Stimulated activated naive CD8-positive, alpha-beta T cell treated with anti-CD3 and anti-CD28 coated beads, Interleukin-15, Interleukin-2, amounts not matched to agents 100 ng/mL and 50 ng/mL, for 24 hours (primary cell): ENCODE results near the gene TOLLIP.
A peak's percentile ranks its signal among the peaks of the same experiment; 100 is the strongest.

Experiments
- H3K27ac Mint-ChIP-seq: one replicate; pipeline ENCODE4 v1.8.0; 2021; ENCODE audit warnings: mild to moderate bottlenecking, mixed read lengths
- H3K27me3 Mint-ChIP-seq: one replicate; pipeline ENCODE4 v1.8.0; 2021; ENCODE audit warnings: mixed read lengths
- H3K36me3 Mint-ChIP-seq: one replicate; pipeline ENCODE4 v1.8.0; 2021; ENCODE audit warnings: low read depth, mixed read lengths
- H3K4me1 Mint-ChIP-seq: one replicate; pipeline ENCODE4 v1.8.0; 2021; ENCODE audit warnings: low read depth, mixed read lengths
- H3K4me3 Mint-ChIP-seq: one replicate; pipeline ENCODE4 v1.8.0; 2021; ENCODE audit warnings: mild to moderate bottlenecking, mixed read lengths
- H3K9me3 Mint-ChIP-seq: one replicate; pipeline ENCODE4 v1.8.0; 2021; ENCODE audit warnings: mixed read lengths

The TOLLIP gene

DNA sequence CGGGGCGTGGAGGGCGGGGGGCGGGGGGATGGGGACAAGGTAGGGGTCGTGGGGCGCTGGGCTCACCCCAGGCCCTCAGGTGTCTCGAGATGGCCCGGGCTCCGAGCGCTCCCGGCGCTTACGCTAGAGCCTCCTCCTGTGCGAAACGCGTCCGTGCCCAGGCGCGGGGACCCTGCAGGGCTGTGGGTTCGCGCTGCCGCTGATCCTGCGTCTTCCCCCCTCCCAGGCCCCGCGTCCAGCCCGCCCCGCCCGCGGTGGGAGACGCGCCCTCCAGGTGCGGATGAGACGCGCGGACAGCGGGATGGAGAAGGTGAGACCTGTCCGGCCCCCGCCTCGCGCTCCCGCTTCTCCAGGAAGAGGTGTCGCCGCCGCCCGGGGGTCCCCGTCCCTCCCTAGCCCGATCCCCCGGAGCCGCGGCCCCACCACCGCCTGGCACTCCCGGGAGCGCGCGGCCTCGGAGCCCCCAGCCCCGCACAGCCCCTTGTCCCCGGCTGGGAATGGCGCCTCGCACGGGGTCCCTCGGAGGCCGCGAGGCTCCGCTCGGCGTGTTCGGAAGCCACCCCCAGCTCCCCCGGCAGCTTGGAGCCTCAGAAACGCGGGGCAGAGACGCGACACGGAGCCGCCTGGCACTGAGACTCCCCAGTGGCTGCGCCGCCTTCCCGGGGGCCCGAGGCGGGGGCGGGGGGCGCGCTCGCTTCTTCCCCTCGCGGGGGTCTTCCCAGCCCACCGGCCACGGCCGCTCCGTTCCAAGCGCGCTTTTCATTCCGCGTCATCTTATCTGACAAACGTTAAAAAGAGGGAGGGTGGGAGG is 27.6 kb upstream of the TOLLIP start:
- H3K4me1 Mint-ChIP-seq: peaks cover 19% of the 10 kb centered on the region
- peaks cover 4% of the 10 kb centered on the region for H3K36me3 Mint-ChIP-seq
- no peak overlapping the region for H3K27ac Mint-ChIP-seq
- H3K27me3 Mint-ChIP-seq: peaks cover 5% of the 10 kb centered on the region
- no peak overlapping the region for H3K4me3 Mint-ChIP-seq
- H3K9me3 Mint-ChIP-seq: peaks cover 4% of the 10 kb centered on the region

DNA sequence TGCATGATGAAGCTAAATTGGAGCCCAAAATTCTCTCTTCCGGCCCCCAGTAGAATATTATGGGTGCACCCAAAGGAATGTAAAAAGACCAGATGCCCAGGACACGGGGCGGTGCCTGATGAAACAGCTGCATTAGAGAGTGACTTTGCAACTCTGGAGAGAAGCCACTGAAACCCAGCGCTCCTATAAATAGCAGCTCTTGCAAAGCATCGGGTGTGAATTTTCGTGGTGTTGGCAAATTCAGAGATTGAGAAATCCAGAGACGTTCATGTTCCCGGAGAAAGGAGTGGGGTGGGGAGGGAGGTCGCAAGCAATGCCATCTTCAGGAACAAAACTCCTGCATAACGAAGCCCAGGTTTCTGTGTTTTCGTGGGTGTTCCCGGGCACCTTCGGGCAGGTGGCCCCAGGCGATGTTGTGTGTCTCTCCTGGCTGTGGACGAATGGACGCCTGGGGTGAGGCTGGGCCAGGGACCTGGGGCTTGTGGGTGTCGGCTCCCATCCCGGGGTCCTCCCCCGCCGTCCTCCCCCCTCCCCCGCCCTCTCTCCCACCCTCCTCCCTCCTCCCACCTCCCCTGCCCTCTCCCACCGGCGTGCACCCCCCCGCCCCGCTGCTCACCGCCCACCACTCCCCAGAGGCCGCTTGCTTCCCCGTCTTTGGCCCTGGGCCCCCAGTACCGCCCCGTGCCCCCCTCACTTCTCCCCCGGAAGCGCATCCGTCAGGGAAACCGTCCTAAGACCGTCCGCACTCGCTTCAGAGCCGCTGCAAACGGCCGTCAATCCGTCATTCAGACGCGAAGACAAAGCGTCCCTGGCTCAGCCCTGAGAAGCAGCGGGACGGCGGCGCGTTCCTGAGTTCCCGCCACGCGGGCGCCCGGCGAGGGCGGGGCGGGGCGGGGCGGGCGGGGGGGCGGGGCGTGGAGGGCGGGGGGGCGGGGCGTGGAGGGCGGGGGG is 26.7 kb upstream of the TOLLIP start:
- Mint-ChIP-seq H3K9me3 (peaks cover 4% of the 10 kb centered on the region), H3K27me3 (peaks cover 5% of the 10 kb centered on the region), H3K4me3 (peak overlapping the region; percentile 81), H3K36me3 (peaks cover 4% of the 10 kb centered on the region), H3K27ac (peak overlapping the region; percentile 83), H3K4me1 (peaks cover 21% of the 10 kb centered on the region)

DNA sequence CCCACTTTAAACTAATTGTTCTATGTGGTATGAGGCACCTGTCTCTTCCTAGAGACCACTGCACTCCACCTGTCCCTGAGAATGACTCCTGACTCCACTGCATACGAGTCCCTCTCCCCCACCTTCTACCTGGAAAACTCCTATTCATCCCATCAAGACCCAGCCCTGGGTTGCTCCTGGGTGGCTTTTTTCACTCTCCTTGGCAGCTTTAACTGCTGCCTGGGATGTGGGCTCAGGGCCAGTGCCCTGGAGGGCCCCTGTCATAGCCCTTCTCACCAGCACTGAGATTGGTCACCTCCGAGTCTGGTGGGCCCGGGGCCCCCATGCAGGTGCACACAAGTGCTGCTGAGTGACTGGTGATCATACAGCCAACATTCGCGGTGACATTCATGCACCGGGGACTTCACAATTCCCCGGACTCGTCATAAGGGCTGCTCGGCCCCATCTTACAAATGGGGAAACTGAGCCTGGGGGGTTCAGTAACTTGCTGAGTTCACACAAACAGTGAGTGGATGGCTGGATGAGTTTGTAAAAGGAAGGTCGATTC is 25.9 kb upstream of the TOLLIP start:
- Mint-ChIP-seq H3K9me3 (peaks cover 4% of the 10 kb centered on the region), H3K27me3 (peaks cover 5% of the 10 kb centered on the region), H3K27ac (peak overlapping the region; percentile 83), H3K36me3 (peaks cover 4% of the 10 kb centered on the region), H3K4me1 (peaks cover 25% of the 10 kb centered on the region), H3K4me3 (peak overlapping the region; percentile 81)

DNA sequence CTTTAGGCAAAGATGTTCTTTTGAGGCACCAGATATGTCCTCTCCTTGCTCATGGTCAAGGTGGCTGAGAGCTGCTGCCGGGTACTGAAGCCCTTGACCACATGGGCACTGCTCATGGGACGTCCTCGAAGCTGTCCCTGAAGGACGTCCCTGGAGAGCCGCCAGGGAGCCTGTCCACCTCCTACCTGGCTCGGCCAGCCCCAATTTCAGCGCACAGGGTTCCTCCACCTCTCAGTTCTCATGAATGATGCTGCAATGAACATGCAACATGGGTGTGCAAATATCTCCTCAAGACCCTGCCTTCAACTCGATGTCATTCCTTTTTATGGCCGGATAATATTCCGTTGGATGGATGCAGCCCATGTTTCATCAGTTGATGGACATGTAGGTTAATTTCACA is 24.4 kb upstream of the TOLLIP start:
- Mint-ChIP-seq H3K27ac (no peak overlapping the region), H3K4me1 (peaks cover 25% of the 10 kb centered on the region), H3K27me3 (peaks cover 5% of the 10 kb centered on the region), H3K4me3 (no peak overlapping the region), H3K36me3 (peaks cover 4% of the 10 kb centered on the region), H3K9me3 (peaks cover 4% of the 10 kb centered on the region)

DNA sequence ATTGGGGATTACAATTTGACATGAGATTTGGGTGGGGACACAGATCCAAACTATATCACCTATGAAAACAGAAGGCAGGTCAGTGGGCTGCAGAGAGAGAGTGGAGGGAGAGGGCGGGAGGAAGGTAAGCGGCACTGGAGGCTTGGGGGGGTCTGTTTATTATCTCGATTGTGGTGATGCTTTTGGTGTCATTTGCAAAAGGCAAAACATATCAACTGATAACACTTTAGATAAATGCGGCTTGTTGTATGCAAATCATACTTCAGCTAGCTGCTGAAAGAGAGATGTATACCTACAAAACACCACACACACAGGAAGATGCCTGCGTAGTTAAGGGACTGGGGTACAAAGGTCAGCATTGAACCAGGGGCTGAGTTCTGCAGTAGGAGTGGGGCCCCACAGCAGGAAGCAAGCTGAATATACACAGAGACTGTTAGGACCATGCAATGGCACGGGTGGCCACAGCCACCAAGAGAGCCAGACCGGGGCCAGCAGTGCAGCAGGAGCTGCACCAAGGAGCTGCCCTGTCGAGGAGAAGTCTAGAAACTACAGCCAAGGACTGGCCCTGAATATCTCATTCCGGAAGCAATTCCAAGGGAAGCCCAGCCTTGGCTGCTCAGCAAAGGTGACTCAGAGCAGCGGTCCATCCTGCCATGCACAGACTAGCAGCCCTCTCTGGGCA is 23.8 kb upstream of the TOLLIP start:
- Mint-ChIP-seq H3K27me3 (peaks cover 5% of the 10 kb centered on the region), H3K4me3 (no peak overlapping the region), H3K9me3 (peaks cover 9% of the 10 kb centered on the region), H3K36me3 (peaks cover 4% of the 10 kb centered on the region), H3K4me1 (peaks cover 24% of the 10 kb centered on the region), H3K27ac (no peak overlapping the region)

DNA sequence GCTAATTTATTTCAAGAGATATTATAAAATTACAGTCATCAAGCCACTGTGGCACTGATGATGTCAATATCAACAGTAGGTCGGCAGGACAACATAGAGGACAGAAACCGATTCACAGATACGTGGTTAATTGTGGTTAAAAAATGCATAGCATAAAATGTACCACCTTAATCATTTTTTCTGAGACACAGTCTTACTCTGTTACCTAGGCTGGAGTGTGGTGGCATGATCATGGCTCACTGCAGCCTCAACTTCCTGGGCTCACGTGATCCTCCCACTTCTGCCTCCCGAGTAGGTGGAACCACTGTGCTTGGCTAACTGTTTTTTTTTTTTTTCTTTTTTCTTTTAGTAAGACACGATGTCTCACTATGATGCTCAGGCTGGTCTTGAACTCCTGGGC is 21.0 kb upstream of the TOLLIP start:
- H3K27me3 Mint-ChIP-seq: no peaks in the 10 kb centered on the region
- H3K9me3 Mint-ChIP-seq: peaks cover 19% of the 10 kb centered on the region
- no peak overlapping the region for H3K4me3 Mint-ChIP-seq
- H3K36me3 Mint-ChIP-seq: peaks cover 8% of the 10 kb centered on the region
- H3K27ac Mint-ChIP-seq: peak overlapping the region; percentile 37
- peaks cover 27% of the 10 kb centered on the region for H3K4me1 Mint-ChIP-seq

DNA sequence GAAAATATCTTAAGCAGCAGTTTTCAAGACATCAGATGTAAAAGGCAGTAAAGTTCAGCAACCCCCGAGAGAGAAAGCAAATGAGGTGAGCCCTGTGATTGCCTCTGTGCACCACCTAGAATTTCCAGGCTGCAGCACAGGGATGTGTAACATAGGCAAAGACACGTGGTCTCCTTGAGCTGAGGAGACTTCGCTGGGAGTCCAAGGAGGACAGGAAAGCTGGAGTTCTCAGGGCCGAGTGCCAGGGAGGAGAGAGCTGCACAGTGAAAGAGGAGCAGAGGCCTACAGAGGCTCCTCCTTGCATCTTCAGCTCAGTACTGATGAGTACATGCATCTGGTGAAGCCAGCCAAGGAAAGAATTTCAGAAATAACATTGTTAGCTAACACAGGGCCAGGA is 17.6 kb upstream of the TOLLIP start:
- Mint-ChIP-seq H3K9me3 (peaks cover 19% of the 10 kb centered on the region), H3K27ac (no peak overlapping the region), H3K36me3 (peaks cover 8% of the 10 kb centered on the region), H3K4me3 (no peak overlapping the region), H3K4me1 (peaks cover 43% of the 10 kb centered on the region), H3K27me3 (peaks cover 5% of the 10 kb centered on the region)

DNA sequence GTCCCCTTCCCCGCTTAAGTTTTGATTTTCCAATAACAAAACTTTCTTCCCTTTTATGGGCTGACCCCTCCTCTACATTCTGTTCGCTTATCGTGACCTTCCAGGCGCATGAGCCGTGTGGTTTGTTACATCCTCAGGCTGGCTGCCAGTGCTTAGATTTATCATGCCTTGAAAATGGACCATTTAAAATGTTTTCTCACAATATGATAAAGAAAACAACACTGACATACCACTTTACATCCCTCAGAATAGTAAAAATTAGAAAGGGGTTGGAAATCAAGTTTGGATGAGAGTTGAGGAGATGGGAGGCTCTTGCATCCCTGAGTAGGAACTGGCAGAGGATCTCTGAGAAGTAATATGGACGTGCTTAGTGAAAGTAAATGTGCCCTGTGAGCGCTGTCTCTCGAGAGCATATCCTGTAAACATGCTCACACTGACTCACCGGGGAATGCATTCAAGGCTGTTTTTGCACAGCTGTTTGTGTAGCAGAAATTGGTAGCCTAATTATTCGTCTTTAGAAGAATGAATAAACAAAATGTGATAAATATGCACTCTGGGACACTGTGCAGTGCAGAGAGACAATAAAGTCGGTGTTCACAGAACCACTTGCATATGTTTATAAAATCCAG is 17.1 kb upstream of the TOLLIP start:
- Mint-ChIP-seq H3K4me3 (no peak overlapping the region), H3K4me1 (peaks cover 48% of the 10 kb centered on the region), H3K27ac (peak overlapping the region; percentile 71), H3K27me3 (peaks cover 8% of the 10 kb centered on the region), H3K9me3 (peaks cover 19% of the 10 kb centered on the region), H3K36me3 (peaks cover 8% of the 10 kb centered on the region)

DNA sequence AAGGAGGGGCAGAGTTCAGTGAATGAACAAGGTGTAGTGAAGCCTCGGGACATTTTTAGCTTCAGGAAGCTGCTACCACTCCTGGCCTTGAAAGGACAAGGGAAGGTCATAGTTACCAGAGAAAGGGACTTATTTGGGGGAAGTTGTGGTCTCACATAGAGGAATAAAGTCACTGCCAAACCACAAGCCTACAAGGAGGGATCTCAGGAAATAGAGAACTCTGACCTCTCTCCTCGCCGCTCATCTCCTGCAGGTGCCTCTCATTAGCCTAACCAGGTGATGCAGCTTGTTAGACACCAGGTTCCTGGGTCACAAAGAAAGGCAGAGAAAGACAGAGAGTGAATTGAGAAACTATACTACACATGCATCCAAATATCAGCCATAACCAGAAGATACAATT is 14.3 kb upstream of the TOLLIP start:
- H3K9me3 Mint-ChIP-seq: peaks cover 18% of the 10 kb centered on the region
- peak overlapping the region; percentile 33 for H3K27ac Mint-ChIP-seq
- peaks cover 8% of the 10 kb centered on the region for H3K36me3 Mint-ChIP-seq
- no peak overlapping the region for H3K4me3 Mint-ChIP-seq
- H3K4me1 Mint-ChIP-seq: peaks cover 46% of the 10 kb centered on the region
- peaks cover 16% of the 10 kb centered on the region for H3K27me3 Mint-ChIP-seq

DNA sequence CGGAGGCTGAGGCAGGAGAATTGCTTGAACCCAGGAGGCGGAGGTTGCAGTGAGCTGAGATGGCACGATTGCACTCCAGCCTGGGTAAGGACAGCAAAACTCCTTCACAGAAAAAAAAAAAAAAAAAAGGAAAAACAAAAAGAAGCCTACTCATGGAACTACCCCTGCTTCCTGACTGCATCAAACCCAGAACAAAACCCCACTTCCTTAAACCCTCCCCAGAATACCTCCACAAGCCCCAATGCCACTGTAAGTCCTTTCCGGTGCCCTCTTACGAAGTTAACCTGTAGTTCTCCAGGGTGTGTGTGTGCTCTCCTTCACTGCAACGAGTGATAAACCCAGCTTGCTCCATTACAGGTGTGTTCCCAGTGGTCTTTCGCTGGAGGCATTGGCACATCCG is 8.6 kb upstream of the TOLLIP start:
- Mint-ChIP-seq H3K27me3 (peaks cover 12% of the 10 kb centered on the region), H3K9me3 (no peaks in the 10 kb centered on the region), H3K36me3 (no peaks in the 10 kb centered on the region), H3K4me1 (peaks cover 15% of the 10 kb centered on the region), H3K4me3 (no peak overlapping the region), H3K27ac (no peak overlapping the region)

DNA sequence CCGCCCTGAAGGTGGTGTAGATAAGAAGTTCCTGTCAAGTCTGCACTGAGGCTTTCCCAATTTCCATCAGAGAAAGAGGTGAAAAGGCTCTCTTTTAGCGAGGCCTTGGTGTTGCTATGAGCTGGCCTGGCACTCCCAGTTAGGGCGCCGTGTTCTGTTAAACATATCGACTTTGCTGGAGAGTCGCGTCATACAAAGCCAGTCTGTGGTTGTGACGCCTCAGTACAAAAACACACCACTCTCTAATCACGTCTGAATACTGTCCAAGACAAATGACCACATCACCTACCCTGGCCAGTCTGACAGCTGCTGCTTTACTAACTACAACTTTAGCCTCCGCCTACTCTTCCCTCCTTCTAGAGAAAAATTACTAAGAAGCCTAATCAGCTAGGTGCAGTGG is 8.0 kb upstream of the TOLLIP start:
- Mint-ChIP-seq H3K4me1 (peaks cover 15% of the 10 kb centered on the region), H3K27me3 (peaks cover 12% of the 10 kb centered on the region), H3K27ac (no peak overlapping the region), H3K36me3 (peaks cover 2% of the 10 kb centered on the region), H3K4me3 (no peak overlapping the region), H3K9me3 (no peaks in the 10 kb centered on the region)

DNA sequence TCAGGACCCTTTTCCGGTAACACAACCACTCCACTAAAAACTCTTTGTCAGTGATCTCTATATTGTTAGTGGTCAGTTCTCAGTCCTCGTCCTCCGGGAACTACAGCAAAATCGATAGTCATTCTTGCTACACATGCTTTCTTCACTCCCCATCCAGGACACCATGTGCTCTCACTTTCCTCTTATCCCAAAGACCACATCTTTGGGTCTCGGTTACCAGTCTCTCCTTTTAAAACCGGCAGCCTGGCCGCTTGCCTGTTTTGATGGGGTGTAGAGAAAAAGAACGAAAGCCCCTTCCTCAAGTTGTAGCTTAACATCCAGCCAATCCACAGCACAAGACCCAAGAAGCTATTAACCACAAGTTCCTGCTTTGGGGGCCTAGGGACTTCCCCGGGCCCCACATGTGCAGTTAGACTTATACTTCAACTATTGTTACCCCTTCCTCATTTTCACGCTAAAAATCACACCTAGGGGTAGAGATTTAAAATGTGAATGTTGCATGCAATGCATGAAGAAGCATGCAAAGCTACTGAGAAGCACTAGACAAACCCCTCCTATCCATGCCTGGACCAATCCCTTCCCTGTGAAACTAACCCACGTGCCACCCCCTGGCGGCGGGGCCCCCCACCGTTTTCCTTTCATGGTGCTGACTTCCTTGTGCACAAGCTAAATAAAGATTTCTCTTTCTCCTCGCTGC is 1.5 kb upstream of the TOLLIP start:
- peak overlapping the region; percentile 98 for H3K27ac Mint-ChIP-seq
- peaks cover 34% of the 10 kb centered on the region for H3K4me1 Mint-ChIP-seq
- H3K4me3 Mint-ChIP-seq: peak overlapping the region; percentile 90
- H3K36me3 Mint-ChIP-seq: peaks cover 17% of the 10 kb centered on the region
- H3K9me3 Mint-ChIP-seq: peaks cover 6% of the 10 kb centered on the region
- H3K27me3 Mint-ChIP-seq: no peaks in the 10 kb centered on the region

DNA sequence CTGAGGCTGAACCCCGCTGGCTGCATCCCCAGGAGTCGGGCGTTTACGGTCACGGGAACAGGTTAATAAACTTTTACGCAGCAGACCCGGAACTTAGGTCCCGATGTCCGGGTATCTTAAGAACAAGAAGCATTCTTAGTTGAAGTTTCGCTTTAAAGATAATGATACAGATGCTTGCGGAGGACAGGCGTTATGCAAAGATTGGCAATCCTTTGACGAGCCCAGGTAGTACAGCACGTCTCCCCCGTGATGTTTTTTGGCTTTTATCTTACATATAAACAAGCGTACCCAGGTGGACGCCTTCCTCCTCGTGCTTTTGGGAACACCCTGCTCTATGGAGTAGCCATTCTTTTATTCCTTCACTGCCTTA is 871 bp upstream of the TOLLIP start:
- Mint-ChIP-seq H3K4me3 (peak overlapping the region; percentile 90), H3K27me3 (no peaks in the 10 kb centered on the region), H3K27ac (peak overlapping the region; percentile 98), H3K9me3 (peaks cover 6% of the 10 kb centered on the region), H3K36me3 (peaks cover 18% of the 10 kb centered on the region), H3K4me1 (peaks cover 38% of the 10 kb centered on the region)
